Measurements from ENCODE around the gene MARK2. TPM values are rescaled to one million over a fixed set of nuclear protein-coding genes. Genes with fewer than 3 reads are reported as not detected.
A peak's percentile ranks its signal among the peaks of the same experiment; 100 is the strongest.

MARK2 gene
- total RNA-seq, 1 donor from 2014 or later = 59.1 TPM

- Mint-ChIP-seq H3K27me3 (no peaks in the 10 kb centered on the region), H3K36me3 (ENCODE audit: insufficient read depth) (peaks cover 29% of the 10 kb centered on the region), H3K9me3 (ENCODE audit: low read depth) (no peaks in the 10 kb centered on the region), H3K27ac (no peak overlapping the region), H3K4me3 (ENCODE audit: low read depth) (no peak overlapping the region), H3K4me1 (ENCODE audit: low read depth) (peaks cover 17% of the 10 kb centered on the region)
- DNase-seq (ENCODE audit: low spot score, unreplicated experiment) = no peak
- TF ChIP-seq CTCF (IDR thresholded peaks at IDR 0.05; ENCODE audit: unreplicated experiment) = no peak
These were observed 21.0 kb upstream of the MARK2 start for GRCh38 chr11:63817758-63818498.

GRCh38 chr11:63818609-63819008 lies 20.3 kb upstream of the MARK2 start:
- H3K27ac Mint-ChIP-seq = no peak overlapping the region
- H3K27me3 Mint-ChIP-seq = no peaks in the 10 kb centered on the region
- peaks cover 33% of the 10 kb centered on the region for H3K36me3 Mint-ChIP-seq (ENCODE audit: insufficient read depth)

GRCh38 chr11:63821411-63821810 lies 17.5 kb upstream of the MARK2 start:
- no peaks in the 10 kb centered on the region for H3K9me3 Mint-ChIP-seq (ENCODE audit: low read depth)
- TF ChIP-seq CTCF (IDR thresholded peaks at IDR 0.05; ENCODE audit: unreplicated experiment) = no peak
- H3K4me1 Mint-ChIP-seq (ENCODE audit: low read depth) = no peaks in the 10 kb centered on the region
- no peaks in the 10 kb centered on the region for H3K27me3 Mint-ChIP-seq
- no peak overlapping the region for H3K27ac Mint-ChIP-seq
- no peak overlapping the region for H3K4me3 Mint-ChIP-seq (ENCODE audit: low read depth)
- peaks cover 37% of the 10 kb centered on the region for H3K36me3 Mint-ChIP-seq (ENCODE audit: insufficient read depth)
- no peak for DNase-seq (ENCODE audit: low spot score, unreplicated experiment)

More at GRCh38 chr11:63818609-63819008, 20.3 kb upstream of the MARK2 start:
- DNase-seq (ENCODE audit: low spot score, unreplicated experiment) = no peak
- Mint-ChIP-seq H3K4me3 (ENCODE audit: low read depth) (no peak overlapping the region), H3K9me3 (ENCODE audit: low read depth) (no peaks in the 10 kb centered on the region), H3K4me1 (ENCODE audit: low read depth) (peaks cover 17% of the 10 kb centered on the region)
- no peak for TF ChIP-seq CTCF (IDR thresholded peaks at IDR 0.05; ENCODE audit: unreplicated experiment)

GRCh38 chr11:63826471-63827190 lies 12.3 kb upstream of the MARK2 start:
- H3K36me3 Mint-ChIP-seq (ENCODE audit: insufficient read depth) = peaks cover 22% of the 10 kb centered on the region
- no peaks in the 10 kb centered on the region for H3K9me3 Mint-ChIP-seq (ENCODE audit: low read depth)
- no peaks in the 10 kb centered on the region for H3K27me3 Mint-ChIP-seq
- H3K4me3 Mint-ChIP-seq (ENCODE audit: low read depth) = no peak overlapping the region
- no peaks in the 10 kb centered on the region for H3K4me1 Mint-ChIP-seq (ENCODE audit: low read depth)
- no peak for DNase-seq (ENCODE audit: low spot score, unreplicated experiment)
- no peak for TF ChIP-seq CTCF (IDR thresholded peaks at IDR 0.05; ENCODE audit: unreplicated experiment)
- H3K27ac Mint-ChIP-seq = no peak overlapping the region

GRCh38 chr11:63829823-63830489 lies 9.0 kb upstream of the MARK2 start:
- no peak overlapping the region for H3K4me3 Mint-ChIP-seq (ENCODE audit: low read depth)
- no peaks in the 10 kb centered on the region for H3K4me1 Mint-ChIP-seq (ENCODE audit: low read depth)
- no peak for DNase-seq (ENCODE audit: low spot score, unreplicated experiment)
- peak overlapping the region; percentile 62 for H3K27ac Mint-ChIP-seq
- H3K27me3 Mint-ChIP-seq = no peaks in the 10 kb centered on the region
- H3K36me3 Mint-ChIP-seq (ENCODE audit: insufficient read depth) = peaks cover 5% of the 10 kb centered on the region
- TF ChIP-seq CTCF (IDR thresholded peaks at IDR 0.05; ENCODE audit: unreplicated experiment) = peak; percentile 45
- no peaks in the 10 kb centered on the region for H3K9me3 Mint-ChIP-seq (ENCODE audit: low read depth)
